PFSK-1 (cell line): Measurements from ENCODE around the gene CYP26A1.

ENCODE experiments used
- FOXP2 ChIP-seq: optimal IDR thresholded peaks from 2 replicates; pipeline ENCODE3; 2011; ENCODE audit warnings: borderline replicate concordance, control low read depth, inconsistent platforms; ENCODE audit not compliant: insufficient read depth; ENCODE audit errors: extremely low read length, extremely low read depth
- POLR2AphosphoS5 ChIP-seq: IDR thresholded peaks from 2 replicates; pipeline ENCODE4 v1.6.1; 2012; ENCODE audit warnings: low read depth, mild to moderate bottlenecking, control low read depth, low read length, moderate library complexity
- SIN3A ChIP-seq: IDR thresholded peaks from 2 replicates; pipeline ENCODE4 v1.6.1; 2012; ENCODE audit warnings: mild to moderate bottlenecking, low read length, moderate library complexity, borderline replicate concordance; ENCODE audit not compliant: insufficient read depth
- TAF1 ChIP-seq: IDR thresholded peaks from 2 replicates; pipeline ENCODE4 v1.6.1; 2012; ENCODE audit warnings: low read length, control low read depth, borderline replicate concordance; ENCODE audit not compliant: insufficient read depth
- TF ChIP-seq, protein P1 (sequence below), 2 experiments: IDR thresholded peaks; 2 replicates each; pipeline versions ENCODE4 v1.6.1 to v1.8.0; 2011 to 2012; ENCODE audit warnings: low read depth in 2 of 2, low read length in 2 of 2, control low read depth in 1 of 2, inconsistent platforms in 1 of 2, mild to moderate bottlenecking in 1 of 2, moderate library complexity in 1 of 2; ENCODE audit not compliant: insufficient read depth in 1 of 2

The CYP26A1 gene

DNA sequence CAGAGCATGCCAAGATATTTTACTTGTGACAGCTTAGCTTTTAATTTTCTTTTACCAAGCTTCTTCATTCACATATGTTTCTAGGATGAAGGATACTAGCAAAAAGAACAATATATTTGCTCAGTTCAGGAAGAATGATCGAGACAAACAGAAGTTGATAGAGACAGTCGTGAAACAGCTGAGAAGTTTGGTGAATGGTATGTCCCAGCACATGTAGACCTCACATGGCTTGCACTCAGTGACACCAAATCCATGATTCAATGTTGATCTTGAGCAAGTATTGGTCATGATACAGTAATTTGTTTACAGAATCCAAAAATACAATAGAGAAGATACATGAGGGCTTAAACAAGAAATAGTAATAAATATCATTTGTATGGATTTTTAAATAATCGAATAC is 15.6 kb upstream of the CYP26A1 start:
- TF ChIP-seq, protein P1, sequence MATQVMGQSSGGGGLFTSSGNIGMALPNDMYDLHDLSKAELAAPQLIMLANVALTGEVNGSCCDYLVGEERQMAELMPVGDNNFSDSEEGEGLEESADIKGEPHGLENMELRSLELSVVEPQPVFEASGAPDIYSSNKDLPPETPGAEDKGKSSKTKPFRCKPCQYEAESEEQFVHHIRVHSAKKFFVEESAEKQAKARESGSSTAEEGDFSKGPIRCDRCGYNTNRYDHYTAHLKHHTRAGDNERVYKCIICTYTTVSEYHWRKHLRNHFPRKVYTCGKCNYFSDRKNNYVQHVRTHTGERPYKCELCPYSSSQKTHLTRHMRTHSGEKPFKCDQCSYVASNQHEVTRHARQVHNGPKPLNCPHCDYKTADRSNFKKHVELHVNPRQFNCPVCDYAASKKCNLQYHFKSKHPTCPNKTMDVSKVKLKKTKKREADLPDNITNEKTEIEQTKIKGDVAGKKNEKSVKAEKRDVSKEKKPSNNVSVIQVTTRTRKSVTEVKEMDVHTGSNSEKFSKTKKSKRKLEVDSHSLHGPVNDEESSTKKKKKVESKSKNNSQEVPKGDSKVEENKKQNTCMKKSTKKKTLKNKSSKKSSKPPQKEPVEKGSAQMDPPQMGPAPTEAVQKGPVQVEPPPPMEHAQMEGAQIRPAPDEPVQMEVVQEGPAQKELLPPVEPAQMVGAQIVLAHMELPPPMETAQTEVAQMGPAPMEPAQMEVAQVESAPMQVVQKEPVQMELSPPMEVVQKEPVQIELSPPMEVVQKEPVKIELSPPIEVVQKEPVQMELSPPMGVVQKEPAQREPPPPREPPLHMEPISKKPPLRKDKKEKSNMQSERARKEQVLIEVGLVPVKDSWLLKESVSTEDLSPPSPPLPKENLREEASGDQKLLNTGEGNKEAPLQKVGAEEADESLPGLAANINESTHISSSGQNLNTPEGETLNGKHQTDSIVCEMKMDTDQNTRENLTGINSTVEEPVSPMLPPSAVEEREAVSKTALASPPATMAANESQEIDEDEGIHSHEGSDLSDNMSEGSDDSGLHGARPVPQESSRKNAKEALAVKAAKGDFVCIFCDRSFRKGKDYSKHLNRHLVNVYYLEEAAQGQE (IDR thresholded peaks at IDR 0.05; ENCODE audit: insufficient read depth in 1 of 2, low read depth in 2 of 2, low read length in 2 of 2): no peak
- TF ChIP-seq FOXP2 (no peak), SIN3A (no peak), TAF1 (no peak), POLR2AphosphoS5 (no peak)

GRCh38 chr10:93059975-93060886 is 13.5 kb upstream of the CYP26A1 start, which contains the start of gene CYP26C1:
Gene CYP26C1, plus strand, starts transcription at chr10:93060798. Its CDS starts 466 bp downstream, at chr10:93061264.
- TF ChIP-seq POLR2AphosphoS5 (no peak), SIN3A (no peak), FOXP2 (no peak), TAF1 (no peak)
- TF ChIP-seq, protein P1 (IDR thresholded peaks at IDR 0.05; ENCODE audit: insufficient read depth in 1 of 2, low read depth in 2 of 2, low read length in 2 of 2): no peak

DNA sequence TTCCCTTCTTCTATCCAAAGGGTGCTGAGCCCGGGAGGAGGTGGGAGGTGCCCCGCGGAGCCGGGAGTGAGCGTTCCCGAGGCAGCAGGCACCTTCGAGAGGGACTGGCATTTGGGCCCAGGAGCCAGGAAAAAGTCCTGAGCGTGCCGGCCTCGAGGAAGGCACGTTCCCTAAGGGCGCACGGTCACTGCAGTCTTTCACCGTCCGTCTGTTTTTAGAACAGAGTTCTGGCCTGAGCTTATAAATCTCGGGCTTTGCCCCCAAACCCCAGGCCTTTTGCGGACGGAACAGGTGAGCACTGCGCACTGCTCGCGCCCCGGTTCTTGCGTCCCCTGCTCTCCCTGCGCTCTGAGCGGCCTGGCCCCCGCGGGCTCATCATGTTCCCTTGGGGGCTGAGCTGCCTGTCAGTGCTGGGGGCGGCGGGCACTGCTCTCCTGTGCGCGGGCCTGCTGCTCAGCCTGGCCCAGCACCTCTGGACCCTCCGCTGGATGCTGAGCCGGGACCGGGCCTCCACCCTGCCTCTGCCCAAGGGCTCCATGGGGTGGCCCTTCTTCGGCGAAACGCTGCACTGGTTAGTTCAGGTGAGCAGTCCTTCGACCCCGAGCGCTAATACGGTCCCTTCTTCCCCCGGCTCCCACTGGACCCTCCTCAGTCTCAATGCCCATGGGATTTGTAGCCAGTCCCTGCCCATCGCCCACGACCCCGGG is 12.7 kb upstream of the CYP26A1 start:
- TF ChIP-seq, protein P1 (IDR thresholded peaks at IDR 0.05; ENCODE audit: insufficient read depth in 1 of 2, low read depth in 2 of 2, low read length in 2 of 2): no peak
- TF ChIP-seq SIN3A (no peak), TAF1 (no peak), FOXP2 (no peak), POLR2AphosphoS5 (no peak)

DNA sequence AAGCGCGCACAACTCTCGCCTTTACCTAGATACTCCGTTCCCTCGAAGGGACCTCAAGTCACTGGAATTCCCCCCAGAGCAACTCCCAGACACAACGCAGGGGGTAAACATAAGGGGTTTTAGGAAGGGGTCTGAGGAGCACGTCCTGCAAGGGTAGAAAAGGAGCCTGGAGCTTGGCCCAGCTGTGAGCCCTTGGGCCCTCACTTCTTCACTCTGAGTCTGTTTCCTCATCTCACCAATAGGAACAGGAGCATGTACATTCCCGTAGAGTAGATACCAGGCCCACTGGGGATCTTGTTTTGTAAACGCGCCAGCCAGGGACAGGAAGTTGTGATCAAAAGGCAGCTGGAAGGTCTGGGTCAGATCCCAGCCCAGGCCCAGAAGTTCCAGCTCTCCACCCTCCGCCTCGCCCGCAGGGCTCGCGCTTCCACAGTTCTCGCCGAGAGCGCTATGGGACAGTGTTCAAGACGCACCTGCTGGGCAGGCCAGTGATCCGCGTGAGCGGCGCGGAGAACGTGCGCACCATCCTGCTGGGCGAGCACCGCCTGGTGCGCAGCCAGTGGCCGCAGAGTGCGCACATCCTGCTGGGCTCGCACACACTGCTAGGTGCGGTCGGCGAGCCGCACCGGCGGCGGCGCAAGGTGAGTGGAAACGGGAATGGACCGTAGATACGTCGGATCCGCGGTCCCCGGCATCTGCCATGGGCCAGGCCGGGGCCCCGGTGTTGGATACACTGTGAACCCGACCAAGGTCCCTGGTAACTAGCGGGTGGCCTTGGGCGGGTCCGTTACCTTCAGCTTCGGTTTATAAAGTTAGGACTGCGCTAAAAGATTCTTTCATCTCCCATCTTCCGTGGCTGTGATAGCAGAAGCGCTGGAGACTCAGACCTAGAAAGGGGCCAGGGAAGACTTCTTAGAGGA is 11.8 kb upstream of the CYP26A1 start:
- TF ChIP-seq, protein P1 (IDR thresholded peaks at IDR 0.05; ENCODE audit: insufficient read depth in 1 of 2, low read depth in 2 of 2, low read length in 2 of 2): no peak
- TF ChIP-seq SIN3A (no peak), POLR2AphosphoS5 (no peak), TAF1 (no peak), FOXP2 (no peak)
